Measurements from ENCODE around the gene FLT4. TPM values are rescaled to one million over a fixed set of nuclear protein-coding genes. Genes with fewer than 3 reads are reported as not detected.

FLT4 gene
- total and polyA plus RNA-seq, 2 donors (not counting 1 experiment from before 2014, with no cell fraction given), result 0.17 TPM; not detected in 1

GRCh38 chr5:180641566-180641900 is 7.9 kb downstream of the FLT4 start:
- Histone ChIP-seq H3K36me3 (ENCODE audit: control insufficient read depth, insufficient read depth, low read length) (no peaks in the 10 kb centered on the region), H3K4me3 (replicated peaks in 1 of 4; ENCODE audit: control extremely low read depth in 1 of 4, insufficient read depth in 1 of 4, low read depth in 3 of 4, low read length in 4 of 4) (no peak overlapping the region), H4K20me1 (ENCODE audit: control insufficient read depth, extremely low read depth, insufficient read depth, low read length) (no peaks in the 10 kb centered on the region), H3K79me2 (ENCODE audit: control insufficient read depth, insufficient read depth, low read length) (no peaks in the 10 kb centered on the region), H3K27ac (ENCODE audit: insufficient read depth, low read length) (no peak overlapping the region), H3K9ac (ENCODE audit: insufficient read depth, low read length) (no peak overlapping the region), H3K9me3 (ENCODE audit: control insufficient read depth, insufficient read depth, low read depth, low read length) (no peaks in the 10 kb centered on the region), H2AFZ (ENCODE audit: low read length) (no peak overlapping the region), H3K4me2 (ENCODE audit: extremely low read depth, insufficient read depth, low read length) (no peak overlapping the region), H3K27me3 (ENCODE audit: control insufficient read depth, insufficient read depth, low read length) (no peaks in the 10 kb centered on the region), H3K4me1 (ENCODE audit: control insufficient read depth, extremely low read depth, insufficient read depth, low read length) (no peaks in the 10 kb centered on the region)
- TF ChIP-seq EZH2 (IDR thresholded peaks at IDR 0.05; ENCODE audit: low read length, missing control alignments), result no peak
- TF ChIP-seq, protein P1, sequence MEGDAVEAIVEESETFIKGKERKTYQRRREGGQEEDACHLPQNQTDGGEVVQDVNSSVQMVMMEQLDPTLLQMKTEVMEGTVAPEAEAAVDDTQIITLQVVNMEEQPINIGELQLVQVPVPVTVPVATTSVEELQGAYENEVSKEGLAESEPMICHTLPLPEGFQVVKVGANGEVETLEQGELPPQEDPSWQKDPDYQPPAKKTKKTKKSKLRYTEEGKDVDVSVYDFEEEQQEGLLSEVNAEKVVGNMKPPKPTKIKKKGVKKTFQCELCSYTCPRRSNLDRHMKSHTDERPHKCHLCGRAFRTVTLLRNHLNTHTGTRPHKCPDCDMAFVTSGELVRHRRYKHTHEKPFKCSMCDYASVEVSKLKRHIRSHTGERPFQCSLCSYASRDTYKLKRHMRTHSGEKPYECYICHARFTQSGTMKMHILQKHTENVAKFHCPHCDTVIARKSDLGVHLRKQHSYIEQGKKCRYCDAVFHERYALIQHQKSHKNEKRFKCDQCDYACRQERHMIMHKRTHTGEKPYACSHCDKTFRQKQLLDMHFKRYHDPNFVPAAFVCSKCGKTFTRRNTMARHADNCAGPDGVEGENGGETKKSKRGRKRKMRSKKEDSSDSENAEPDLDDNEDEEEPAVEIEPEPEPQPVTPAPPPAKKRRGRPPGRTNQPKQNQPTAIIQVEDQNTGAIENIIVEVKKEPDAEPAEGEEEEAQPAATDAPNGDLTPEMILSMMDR (conservative IDR thresholded peaks at IDR 0.05 in 1 of 2, IDR thresholded peaks at IDR 0.05 in 1 of 2; ENCODE audit: low read depth in 1 of 2, low read length in 2 of 2), result no peak
- no peak for DNase-seq (ENCODE audit: low read depth in 2 of 2)

DNA sequence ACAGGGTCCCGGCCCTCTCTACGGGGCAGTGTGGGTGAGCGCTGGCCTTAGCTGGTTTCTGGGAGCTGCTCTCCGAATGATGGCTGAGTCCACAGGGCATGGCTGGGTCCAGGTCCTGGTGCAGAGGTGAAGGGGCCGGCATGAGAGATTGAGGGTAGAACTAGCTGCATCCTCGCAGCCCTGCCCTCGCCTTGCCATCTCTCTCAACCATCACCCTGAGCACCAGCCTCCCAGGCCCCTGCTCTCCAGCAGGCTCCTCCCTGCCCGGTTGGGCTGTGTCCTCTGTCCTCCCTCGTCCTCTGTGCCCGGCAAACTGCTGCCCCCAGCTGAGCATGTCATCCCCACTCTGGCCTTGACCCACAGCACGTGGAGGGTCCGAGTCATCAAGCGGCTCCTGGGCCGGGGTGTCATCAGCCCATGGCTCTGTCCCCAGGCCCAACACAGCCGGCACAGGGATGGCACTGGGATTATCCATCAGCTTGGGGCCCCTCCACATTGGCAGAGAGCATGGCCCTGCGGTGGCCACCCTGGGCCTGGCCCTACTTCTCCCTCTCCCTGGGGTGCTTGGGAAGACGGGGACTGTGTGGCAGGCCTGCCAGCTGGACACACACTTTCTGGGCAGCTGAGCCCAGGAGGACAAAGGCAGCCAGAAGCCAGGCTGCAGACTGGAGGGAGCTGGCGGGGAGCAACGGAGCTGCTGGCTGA is 8.4 kb downstream of the FLT4 start:
- no peak overlapping the region for H2AFZ ChIP-seq (ENCODE audit: low read length)
- H3K9ac ChIP-seq (ENCODE audit: insufficient read depth, low read length), result no peak overlapping the region
- no peaks in the 10 kb centered on the region for H3K9me3 ChIP-seq (ENCODE audit: control insufficient read depth, insufficient read depth, low read depth, low read length)
- H4K20me1 ChIP-seq (ENCODE audit: control insufficient read depth, extremely low read depth, insufficient read depth, low read length), result no peaks in the 10 kb centered on the region
- DNase-seq (ENCODE audit: low read depth in 2 of 2), result no peak
- no peak overlapping the region for H3K4me3 ChIP-seq (replicated peaks in 1 of 4; ENCODE audit: control extremely low read depth in 1 of 4, insufficient read depth in 1 of 4, low read depth in 3 of 4, low read length in 4 of 4)
- TF ChIP-seq, protein P1 (conservative IDR thresholded peaks at IDR 0.05 in 1 of 2, IDR thresholded peaks at IDR 0.05 in 1 of 2; ENCODE audit: low read depth in 1 of 2, low read length in 2 of 2), result no peak
- no peak for TF ChIP-seq EZH2 (IDR thresholded peaks at IDR 0.05; ENCODE audit: low read length, missing control alignments)
- no peaks in the 10 kb centered on the region for H3K4me1 ChIP-seq (ENCODE audit: control insufficient read depth, extremely low read depth, insufficient read depth, low read length)
- H3K79me2 ChIP-seq (ENCODE audit: control insufficient read depth, insufficient read depth, low read length), result no peaks in the 10 kb centered on the region
- no peaks in the 10 kb centered on the region for H3K36me3 ChIP-seq (ENCODE audit: control insufficient read depth, insufficient read depth, low read length)
- H3K27ac ChIP-seq (ENCODE audit: insufficient read depth, low read length), result no peak overlapping the region
- H3K4me2 ChIP-seq (ENCODE audit: extremely low read depth, insufficient read depth, low read length), result no peak overlapping the region
- H3K27me3 ChIP-seq (ENCODE audit: control insufficient read depth, insufficient read depth, low read length), result no peaks in the 10 kb centered on the region

- Histone ChIP-seq H4K20me1 (ENCODE audit: control insufficient read depth, extremely low read depth, insufficient read depth, low read length) (no peaks in the 10 kb centered on the region), H3K4me3 (replicated peaks in 1 of 4; ENCODE audit: control extremely low read depth in 1 of 4, insufficient read depth in 1 of 4, low read depth in 3 of 4, low read length in 4 of 4) (no peak overlapping the region), H3K27ac (ENCODE audit: insufficient read depth, low read length) (no peak overlapping the region), H3K27me3 (ENCODE audit: control insufficient read depth, insufficient read depth, low read length) (no peaks in the 10 kb centered on the region), H3K9me3 (ENCODE audit: control insufficient read depth, insufficient read depth, low read depth, low read length) (no peaks in the 10 kb centered on the region), H2AFZ (ENCODE audit: low read length) (no peak overlapping the region), H3K79me2 (ENCODE audit: control insufficient read depth, insufficient read depth, low read length) (no peaks in the 10 kb centered on the region), H3K4me2 (ENCODE audit: extremely low read depth, insufficient read depth, low read length) (no peak overlapping the region), H3K9ac (ENCODE audit: insufficient read depth, low read length) (no peak overlapping the region), H3K36me3 (ENCODE audit: control insufficient read depth, insufficient read depth, low read length) (no peaks in the 10 kb centered on the region), H3K4me1 (ENCODE audit: control insufficient read depth, extremely low read depth, insufficient read depth, low read length) (no peaks in the 10 kb centered on the region)
- DNase-seq (ENCODE audit: low read depth in 2 of 2), result no peak
- no peak for TF ChIP-seq EZH2 (IDR thresholded peaks at IDR 0.05; ENCODE audit: low read length, missing control alignments)
- TF ChIP-seq, protein P1 (conservative IDR thresholded peaks at IDR 0.05 in 1 of 2, IDR thresholded peaks at IDR 0.05 in 1 of 2; ENCODE audit: low read depth in 1 of 2, low read length in 2 of 2), result no peak
These were observed 8.9 kb downstream of the FLT4 start for GRCh38 chr5:180640611-180640860.
